CD14-positive monocyte (primary cell): Measurements from ENCODE around the gene FCN3. TPM values are rescaled to one million over a fixed set of nuclear protein-coding genes. Genes with fewer than 3 reads are reported as not detected.

ENCODE experiments used
- DNase-seq, 3 donors: peaks; one replicate each; pipeline ENCODE4 v3.0.0-alpha.2; 2011 to 2022
- H2AFZ ChIP-seq: 2 replicates; pipeline ENCODE4 v1.6.0; 2012; ENCODE audit warnings: mild to moderate bottlenecking, low read depth, low read length, inconsistent platforms; ENCODE audit not compliant: insufficient read depth, poor library complexity, severe bottlenecking
- H3K27ac ChIP-seq, 2 donors: 1 replicate in 1 of 2; 2 replicates in 1 of 2; pipeline ENCODE4 v1.5.1; 2012 to 2013; ENCODE audit warnings: low read length in 2 of 2, control low read depth in 1 of 2, inconsistent platforms in 1 of 2, low read depth in 1 of 2, mild to moderate bottlenecking in 1 of 2
- H3K27me3 ChIP-seq, 2 donors: one replicate each; pipeline versions ENCODE4 v1.6.0 to v1.6.1; 2011 to 2013; ENCODE audit warnings: low read length in 2 of 2; ENCODE audit not compliant: control insufficient read depth in 2 of 2, insufficient read depth in 2 of 2
- H3K36me3 ChIP-seq, 2 donors: replicated peaks in 1 of 2; 1 replicate in 1 of 2; 2 replicates in 1 of 2; pipeline versions ENCODE4 v1.5.1 to v1.6.1; 2012 to 2013; ENCODE audit warnings: low read length in 2 of 2, control low read depth in 1 of 2, inconsistent platforms in 1 of 2, mild to moderate bottlenecking in 1 of 2; ENCODE audit not compliant: insufficient read depth in 2 of 2, control insufficient read depth in 1 of 2
- H3K4me1 ChIP-seq, 2 donors: 1 replicate in 1 of 2; 2 replicates in 1 of 2; pipeline versions ENCODE4 v1.5.1 to v1.6.1; 2012 to 2013; ENCODE audit warnings: low read length in 2 of 2, control low read depth in 1 of 2, inconsistent platforms in 1 of 2, mild to moderate bottlenecking in 1 of 2, moderate library complexity in 1 of 2; ENCODE audit not compliant: insufficient read depth in 2 of 2, control insufficient read depth in 1 of 2
- H3K4me2 ChIP-seq: replicated peaks from 2 replicates; pipeline ENCODE3; 2012; ENCODE audit warnings: low read length, moderate library complexity, mild to moderate bottlenecking; ENCODE audit not compliant: poor library complexity, severe bottlenecking; ENCODE audit errors: extremely low read depth
- H3K4me3 ChIP-seq, 3 experiments: fragments of 200-600 bp in 1 of 3; sonication (generic) in 1 of 3; replicated peaks in 1 of 3; 1 replicate in 2 of 3; 2 replicates in 1 of 3; pipeline ENCODE4 v1.5.1; 2011 to 2013; ENCODE audit warnings: low read length in 3 of 3, mild to moderate bottlenecking in 3 of 3, control low read depth in 2 of 3, low read depth in 2 of 3, inconsistent platforms in 1 of 3, moderate library complexity in 1 of 3
- H3K79me2 ChIP-seq: 2 replicates; pipeline ENCODE4 v1.6.0; 2012; ENCODE audit warnings: mild to moderate bottlenecking, control low read depth, inconsistent platforms, low read length, moderate library complexity; ENCODE audit not compliant: insufficient read depth
- H3K9ac ChIP-seq: 2 replicates; pipeline ENCODE4 v1.6.0; 2017; ENCODE audit warnings: low read length, mild to moderate bottlenecking; ENCODE audit not compliant: insufficient read depth, poor library complexity, severe bottlenecking
- H3K9me3 ChIP-seq, 2 donors: replicated peaks in 1 of 2; 1 replicate in 1 of 2; 2 replicates in 1 of 2; pipeline versions ENCODE4 v1.5.1 to v1.6.1; 2012 to 2013; ENCODE audit warnings: low read length in 2 of 2, control low read depth in 1 of 2; ENCODE audit not compliant: control insufficient read depth in 1 of 2, insufficient read depth in 1 of 2
- H4K20me1 ChIP-seq: 2 replicates; pipeline ENCODE4 v1.6.0; 2012; ENCODE audit warnings: mild to moderate bottlenecking, low read length, control low read depth, moderate library complexity; ENCODE audit not compliant: insufficient read depth
- H3K27ac Mint-ChIP-seq, 7 donors: one replicate each; pipeline ENCODE4 v1.8.0; 2020; ENCODE audit warnings: mild to moderate bottlenecking in 7 of 7, mixed read lengths in 7 of 7, moderate library complexity in 6 of 7, inconsistent platforms in 2 of 7
- H3K27me3 Mint-ChIP-seq, 3 donors: one replicate each; pipeline ENCODE4 v1.8.0; 2021 to 2022; ENCODE audit warnings: low read depth in 3 of 3, mild to moderate bottlenecking in 3 of 3, mixed read lengths in 3 of 3, moderate library complexity in 3 of 3, inconsistent platforms in 1 of 3
- H3K36me3 Mint-ChIP-seq, 2 donors: one replicate each; pipeline ENCODE4 v1.8.0; 2020; ENCODE audit warnings: mixed read lengths in 2 of 2, inconsistent platforms in 1 of 2, mild to moderate bottlenecking in 1 of 2
- H3K4me1 Mint-ChIP-seq: one replicate; pipeline ENCODE4 v1.8.0; 2020; ENCODE audit warnings: mild to moderate bottlenecking, mixed read lengths
- H3K4me3 Mint-ChIP-seq, 2 donors: one replicate each; pipeline ENCODE4 v1.8.0; 2020; ENCODE audit warnings: mild to moderate bottlenecking in 2 of 2, mixed read lengths in 2 of 2, moderate library complexity in 1 of 2
- H3K9me3 Mint-ChIP-seq, 7 donors: one replicate each; pipeline ENCODE4 v1.8.0; 2020 to 2022; ENCODE audit warnings: mixed read lengths in 7 of 7, mild to moderate bottlenecking in 6 of 7, moderate library complexity in 6 of 7, inconsistent platforms in 2 of 7
- WGBS: methylation state at CpG from one replicate; pipeline ENCODE4 v1.1.5; 2013; ENCODE audit warnings: missing lambda C conversion rate; ENCODE audit not compliant: insufficient coverage; 5-methylcytosine and 5-hydroxymethylcytosine counted together
- intact Hi-C, 2 donors: fragments of 100-400 bp; cut with micrococcal nuclease; formaldehyde crosslinking; loops; one replicate each; pipeline versions ENCODE4 v1.15.0 to v1.15.1; 2023
- polyA plus RNA-seq, 3 donors: library from polyadenylated mRNA; depleted of rRNA in 1 of 3; unstranded in 2 of 3; stranded (reverse) in 1 of 3; fragments of 300-500 nt in 2 of 3; fragments of >200 nt in 1 of 3; fragmentation: Illumina TruSeq in 2 of 3; gene quantifications; 1 replicate in 2 of 3; 2 replicates in 1 of 3; pipeline ENCODE4 v1.2.3, GENCODE V29; 2012 to 2021
- TF ChIP-seq, protein P1 (sequence below): fragments of 200-600 bp; IDR thresholded peaks from one replicate; pipeline ENCODE4 v1.8.0; 2022; ENCODE audit warnings: antibody characterized with exemption, mild to moderate bottlenecking

The FCN3 gene
- polyA plus RNA-seq, 3 donors, result not detected

DNA sequence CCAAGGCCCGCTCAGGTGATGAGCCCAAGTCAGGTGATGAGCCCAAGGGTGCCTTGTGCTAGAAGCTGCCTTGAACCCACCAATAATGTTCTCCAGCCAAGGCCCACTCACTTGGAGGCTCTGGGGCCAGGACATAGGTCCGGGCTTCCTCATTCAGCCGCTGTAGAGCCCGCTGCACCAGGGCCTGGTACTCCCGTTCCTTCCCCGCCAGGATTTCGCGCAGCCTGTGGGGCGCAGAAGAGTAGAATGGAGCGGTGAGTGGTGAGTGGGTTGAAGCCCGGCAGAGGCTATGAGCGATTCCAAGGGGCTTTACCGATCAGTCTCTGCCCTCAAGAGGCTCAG lies 18.4 kb downstream of the FCN3 start:
- peak overlapping the region in 1 of 7 donors; percentile 55 for H3K27ac Mint-ChIP-seq
- Histone ChIP-seq H3K4me1 (peaks cover 21 to 32% of the 10 kb centered on the region in 2 donors), H3K4me2 (peak overlapping the region; percentile 84), H3K79me2 (no peaks in the 10 kb centered on the region), H3K4me3 (peak overlapping the region in 1 of 3 experiments; percentile 64), H3K27me3 (peaks cover 0 to 18% of the 10 kb centered on the region in 2 donors), H3K9me3 (no peaks in the 10 kb centered on the region), H4K20me1 (peaks cover 13% of the 10 kb centered on the region), H3K27ac (no peak overlapping the region), H2AFZ (no peak overlapping the region), H3K9ac (no peak overlapping the region), H3K36me3 (peaks cover 15 to 33% of the 10 kb centered on the region in 2 donors)
- WGBS, result 87% methylated on average over 9 of the region's 13 CpGs
- H3K27me3 Mint-ChIP-seq, result peaks cover 15 to 29% (median 25%) of the 10 kb centered on the region in 3 donors
- no peak for DNase-seq
- peaks cover 0 to 2% (median 0%) of the 10 kb centered on the region in 7 donors for H3K9me3 Mint-ChIP-seq
- H3K4me3 Mint-ChIP-seq, result no peak overlapping the region
- H3K36me3 Mint-ChIP-seq, result peaks cover 23 to 75% of the 10 kb centered on the region in 2 donors
- peaks cover 27% of the 10 kb centered on the region for H3K4me1 Mint-ChIP-seq
- TF ChIP-seq, protein P1, sequence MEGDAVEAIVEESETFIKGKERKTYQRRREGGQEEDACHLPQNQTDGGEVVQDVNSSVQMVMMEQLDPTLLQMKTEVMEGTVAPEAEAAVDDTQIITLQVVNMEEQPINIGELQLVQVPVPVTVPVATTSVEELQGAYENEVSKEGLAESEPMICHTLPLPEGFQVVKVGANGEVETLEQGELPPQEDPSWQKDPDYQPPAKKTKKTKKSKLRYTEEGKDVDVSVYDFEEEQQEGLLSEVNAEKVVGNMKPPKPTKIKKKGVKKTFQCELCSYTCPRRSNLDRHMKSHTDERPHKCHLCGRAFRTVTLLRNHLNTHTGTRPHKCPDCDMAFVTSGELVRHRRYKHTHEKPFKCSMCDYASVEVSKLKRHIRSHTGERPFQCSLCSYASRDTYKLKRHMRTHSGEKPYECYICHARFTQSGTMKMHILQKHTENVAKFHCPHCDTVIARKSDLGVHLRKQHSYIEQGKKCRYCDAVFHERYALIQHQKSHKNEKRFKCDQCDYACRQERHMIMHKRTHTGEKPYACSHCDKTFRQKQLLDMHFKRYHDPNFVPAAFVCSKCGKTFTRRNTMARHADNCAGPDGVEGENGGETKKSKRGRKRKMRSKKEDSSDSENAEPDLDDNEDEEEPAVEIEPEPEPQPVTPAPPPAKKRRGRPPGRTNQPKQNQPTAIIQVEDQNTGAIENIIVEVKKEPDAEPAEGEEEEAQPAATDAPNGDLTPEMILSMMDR, result no peak
- intact Hi-C loops, result loop anchor here in 1 of 2 donors (5.0 kb wide), 1 partner anchor 41 kb away; no protein-coding TSS in a partner anchor

DNA sequence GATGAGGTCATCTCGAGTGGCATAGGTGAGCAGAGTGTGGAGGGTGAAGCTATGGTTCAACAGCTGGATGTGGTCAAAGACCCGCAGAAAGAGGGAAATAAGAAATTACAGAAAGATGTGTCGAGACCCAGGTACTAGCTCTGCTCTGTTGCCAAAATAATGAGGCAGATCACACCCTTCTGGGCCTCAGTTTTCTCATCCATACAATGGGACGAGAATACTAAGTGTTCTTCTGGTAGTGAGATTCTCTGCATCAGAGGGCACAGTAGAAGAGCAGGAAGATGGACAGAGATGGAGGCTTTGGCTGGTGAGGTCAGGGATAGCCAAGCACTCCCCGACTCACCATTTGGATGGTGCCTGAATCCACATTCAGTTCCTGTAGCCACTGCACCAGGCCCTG lies 18.9 kb downstream of the FCN3 start:
- Mint-ChIP-seq H3K4me3 (no peak overlapping the region), H3K27me3 (peaks cover 12 to 23% (median 22%) of the 10 kb centered on the region in 3 donors), H3K4me1 (peaks cover 22% of the 10 kb centered on the region), H3K9me3 (peaks cover 0 to 2% (median 0%) of the 10 kb centered on the region in 7 donors), H3K27ac (peak overlapping the region in 1 of 7 donors; percentile 50), H3K36me3 (peaks cover 22 to 79% of the 10 kb centered on the region in 2 donors)
- DNase-seq, result no peak
- Histone ChIP-seq H3K4me2 (no peak overlapping the region), H3K9ac (no peak overlapping the region), H3K4me1 (peaks cover 18 to 27% of the 10 kb centered on the region in 2 donors), H4K20me1 (peaks cover 13% of the 10 kb centered on the region), H2AFZ (no peak overlapping the region), H3K27ac (no peak overlapping the region), H3K79me2 (no peaks in the 10 kb centered on the region), H3K36me3 (peaks cover 20 to 39% of the 10 kb centered on the region in 2 donors), H3K27me3 (peaks cover 0 to 12% of the 10 kb centered on the region in 2 donors), H3K4me3 (no peak overlapping the region), H3K9me3 (no peaks in the 10 kb centered on the region)
- 100% methylated on average over 2 of the region's 5 CpGs for WGBS
- TF ChIP-seq, protein P1, result no peak
- intact Hi-C loops, result loop anchor here in 1 of 2 donors (5.0 kb wide), 1 partner anchor 42 kb away; no protein-coding TSS in a partner anchor
